Astrocyte (in vitro differentiated cells and primary cell): Measurements from ENCODE around the gene PREX1.

ENCODE experiments used
- EZH2 ChIP-seq: IDR thresholded peaks from 2 replicates; pipeline ENCODE4 v1.6.1; 2012; ENCODE audit warnings: mild to moderate bottlenecking, low read length, inconsistent platforms; ENCODE audit not compliant: insufficient read depth
- TF ChIP-seq, protein P1 (sequence below): IDR thresholded peaks from 2 replicates; pipeline ENCODE4 v1.5.1; 2011; ENCODE audit warnings: low read depth, mild to moderate bottlenecking, inconsistent platforms, low read length, moderate library complexity; ENCODE audit not compliant: insufficient read depth

DNA sequence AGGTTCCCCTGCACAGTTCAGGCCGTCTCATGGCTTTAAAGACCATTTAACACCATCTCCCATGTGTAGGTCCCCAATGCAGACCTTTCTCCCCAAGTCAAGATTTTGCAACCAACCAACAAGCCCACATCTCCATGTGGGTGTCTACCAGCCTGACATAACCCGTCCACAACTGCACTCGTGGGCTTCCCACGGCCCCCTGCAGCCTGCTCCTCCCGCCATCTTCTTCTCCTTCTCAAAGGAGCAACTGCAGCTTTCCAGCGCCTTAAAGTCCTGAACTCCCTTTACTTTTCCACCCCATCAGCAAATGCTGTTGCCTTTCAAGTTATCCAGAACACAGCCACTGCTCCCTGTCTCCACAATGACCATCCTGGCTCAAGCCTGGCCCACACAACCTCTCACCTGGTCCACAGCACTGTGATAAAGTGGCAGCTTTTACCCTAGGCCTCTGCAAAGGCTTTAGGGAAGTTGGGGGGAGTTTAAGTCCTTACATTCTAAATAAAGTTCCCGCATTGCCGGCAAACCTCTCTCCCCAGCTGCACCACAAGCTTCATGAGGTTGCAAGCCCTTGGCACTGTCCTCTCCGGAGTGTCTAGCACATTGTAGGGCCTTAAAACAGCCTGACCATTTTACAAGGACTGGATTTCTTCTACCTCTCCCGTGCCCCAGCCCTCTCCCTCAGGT is 140.5 kb downstream of the PREX1 start:
- no peak for TF ChIP-seq EZH2
- TF ChIP-seq, protein P1, sequence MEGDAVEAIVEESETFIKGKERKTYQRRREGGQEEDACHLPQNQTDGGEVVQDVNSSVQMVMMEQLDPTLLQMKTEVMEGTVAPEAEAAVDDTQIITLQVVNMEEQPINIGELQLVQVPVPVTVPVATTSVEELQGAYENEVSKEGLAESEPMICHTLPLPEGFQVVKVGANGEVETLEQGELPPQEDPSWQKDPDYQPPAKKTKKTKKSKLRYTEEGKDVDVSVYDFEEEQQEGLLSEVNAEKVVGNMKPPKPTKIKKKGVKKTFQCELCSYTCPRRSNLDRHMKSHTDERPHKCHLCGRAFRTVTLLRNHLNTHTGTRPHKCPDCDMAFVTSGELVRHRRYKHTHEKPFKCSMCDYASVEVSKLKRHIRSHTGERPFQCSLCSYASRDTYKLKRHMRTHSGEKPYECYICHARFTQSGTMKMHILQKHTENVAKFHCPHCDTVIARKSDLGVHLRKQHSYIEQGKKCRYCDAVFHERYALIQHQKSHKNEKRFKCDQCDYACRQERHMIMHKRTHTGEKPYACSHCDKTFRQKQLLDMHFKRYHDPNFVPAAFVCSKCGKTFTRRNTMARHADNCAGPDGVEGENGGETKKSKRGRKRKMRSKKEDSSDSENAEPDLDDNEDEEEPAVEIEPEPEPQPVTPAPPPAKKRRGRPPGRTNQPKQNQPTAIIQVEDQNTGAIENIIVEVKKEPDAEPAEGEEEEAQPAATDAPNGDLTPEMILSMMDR = no peak
